ENCODE data around the gene POPDC3. TPM values are rescaled to one million over a fixed set of nuclear protein-coding genes. Genes with fewer than 3 reads are reported as not detected.

The POPDC3 gene
- total RNA-seq, 1 experiment from 2014 or later: 24.2 TPM

DNA sequence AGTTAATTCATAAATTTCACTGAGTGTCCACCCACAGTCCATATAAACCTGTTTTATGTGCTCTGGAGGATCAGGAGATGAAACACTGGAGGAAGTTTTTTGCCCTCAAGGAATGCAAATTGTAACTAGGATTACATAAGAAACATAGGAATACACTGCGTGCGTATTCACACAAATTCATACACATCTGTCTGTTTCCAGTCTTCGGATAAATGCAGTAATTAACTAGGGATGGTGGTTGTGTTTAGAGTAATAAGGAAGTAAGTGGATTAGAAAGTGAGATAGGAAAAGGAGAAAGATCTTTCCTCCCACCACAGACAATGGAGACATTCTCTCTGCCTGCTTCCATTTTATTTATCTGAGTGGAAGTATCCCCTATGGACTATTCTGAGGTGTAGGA is 35.7 kb upstream of the POPDC3 start:
- no peak overlapping the region for H3K4me3 ChIP-seq
- H3F3A ChIP-seq (ENCODE audit: insufficient read depth, low read depth): peaks cover 3% of the 10 kb centered on the region
- H3K9me2 ChIP-seq (ENCODE audit: insufficient read depth): no peaks in the 10 kb centered on the region
- ChIA-PET CTCF (no interaction called here), POLR2A (ENCODE audit: unreplicated experiment) (no interaction called here)
- no peak overlapping the region for H3K27ac ChIP-seq
- no TSS peak for BruUV-seq (replicated peaks)
- DNase-seq: no peak
- no peaks in the 10 kb centered on the region; the same call in 1 of the 2 replicates for H3K9me3 ChIP-seq (ENCODE audit: insufficient read depth, low read depth)
- H4K20me1 ChIP-seq (ENCODE audit: insufficient read depth): no peaks in the 10 kb centered on the region
- no peak for TF ChIP-seq EZH2 (IDR thresholded peaks at IDR 0.05; ENCODE audit: low read depth)
- TF ChIP-seq, protein P1, sequence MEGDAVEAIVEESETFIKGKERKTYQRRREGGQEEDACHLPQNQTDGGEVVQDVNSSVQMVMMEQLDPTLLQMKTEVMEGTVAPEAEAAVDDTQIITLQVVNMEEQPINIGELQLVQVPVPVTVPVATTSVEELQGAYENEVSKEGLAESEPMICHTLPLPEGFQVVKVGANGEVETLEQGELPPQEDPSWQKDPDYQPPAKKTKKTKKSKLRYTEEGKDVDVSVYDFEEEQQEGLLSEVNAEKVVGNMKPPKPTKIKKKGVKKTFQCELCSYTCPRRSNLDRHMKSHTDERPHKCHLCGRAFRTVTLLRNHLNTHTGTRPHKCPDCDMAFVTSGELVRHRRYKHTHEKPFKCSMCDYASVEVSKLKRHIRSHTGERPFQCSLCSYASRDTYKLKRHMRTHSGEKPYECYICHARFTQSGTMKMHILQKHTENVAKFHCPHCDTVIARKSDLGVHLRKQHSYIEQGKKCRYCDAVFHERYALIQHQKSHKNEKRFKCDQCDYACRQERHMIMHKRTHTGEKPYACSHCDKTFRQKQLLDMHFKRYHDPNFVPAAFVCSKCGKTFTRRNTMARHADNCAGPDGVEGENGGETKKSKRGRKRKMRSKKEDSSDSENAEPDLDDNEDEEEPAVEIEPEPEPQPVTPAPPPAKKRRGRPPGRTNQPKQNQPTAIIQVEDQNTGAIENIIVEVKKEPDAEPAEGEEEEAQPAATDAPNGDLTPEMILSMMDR (conservative IDR thresholded peaks at IDR 0.05): no peak
- H3K4me2 ChIP-seq: no peak overlapping the region
- no peaks in the 10 kb centered on the region for H3K79me2 ChIP-seq (ENCODE audit: low read depth)
- H2AFZ ChIP-seq: no peak overlapping the region
- intact Hi-C loops (cut with micrococcal nuclease; ENCODE audit: unreplicated experiment): no loop called here
- H3K36me3 ChIP-seq (ENCODE audit: low read depth): no peaks in the 10 kb centered on the region
- H3K4me1 ChIP-seq (replicated peaks; ENCODE audit: insufficient read depth): peaks cover 17% of the 10 kb centered on the region
- no peaks in the 10 kb centered on the region for H3K27me3 ChIP-seq (ENCODE audit: insufficient read depth, low read depth)

DNA sequence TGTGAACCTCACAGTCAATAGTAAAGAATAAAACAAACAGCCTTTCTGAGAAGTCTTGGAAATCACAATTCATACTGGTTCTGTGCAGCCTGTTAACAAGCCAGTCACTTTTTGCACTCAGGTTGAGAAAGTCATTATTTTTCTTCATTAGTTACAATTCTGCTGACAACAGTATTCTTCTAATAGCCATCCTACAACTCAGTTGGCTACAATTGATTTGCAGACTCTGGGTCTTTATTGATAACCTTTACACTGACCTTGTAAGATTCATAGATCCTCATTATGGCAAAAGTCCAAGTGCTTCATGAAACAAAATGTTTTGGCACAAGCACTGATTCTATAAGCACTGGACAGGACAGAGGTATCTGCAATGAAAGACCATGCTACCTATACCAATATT is 34.9 kb upstream of the POPDC3 start:
- ChIA-PET CTCF (no interaction called here), POLR2A (ENCODE audit: unreplicated experiment) (no interaction called here)
- intact Hi-C loops (cut with micrococcal nuclease; ENCODE audit: unreplicated experiment): no loop called here
- Histone ChIP-seq H3K9me2 (ENCODE audit: insufficient read depth) (no peaks in the 10 kb centered on the region), H3K9me3 (ENCODE audit: insufficient read depth, low read depth) (no peaks in the 10 kb centered on the region; the same call in 1 of the 2 replicates), H3K36me3 (ENCODE audit: low read depth) (no peaks in the 10 kb centered on the region), H2AFZ (no peak overlapping the region), H4K20me1 (ENCODE audit: insufficient read depth) (no peaks in the 10 kb centered on the region), H3K4me2 (no peak overlapping the region), H3K4me3 (no peak overlapping the region), H3F3A (ENCODE audit: insufficient read depth, low read depth) (peaks cover 12% of the 10 kb centered on the region), H3K4me1 (replicated peaks; ENCODE audit: insufficient read depth) (peaks cover 25% of the 10 kb centered on the region), H3K27ac (no peak overlapping the region), H3K27me3 (ENCODE audit: insufficient read depth, low read depth) (no peaks in the 10 kb centered on the region), H3K79me2 (ENCODE audit: low read depth) (no peaks in the 10 kb centered on the region)
- no TSS peak for BruUV-seq (replicated peaks)
- TF ChIP-seq, protein P1 (conservative IDR thresholded peaks at IDR 0.05): no peak
- no peak for TF ChIP-seq EZH2 (IDR thresholded peaks at IDR 0.05; ENCODE audit: low read depth)
- no peak for DNase-seq

DNA sequence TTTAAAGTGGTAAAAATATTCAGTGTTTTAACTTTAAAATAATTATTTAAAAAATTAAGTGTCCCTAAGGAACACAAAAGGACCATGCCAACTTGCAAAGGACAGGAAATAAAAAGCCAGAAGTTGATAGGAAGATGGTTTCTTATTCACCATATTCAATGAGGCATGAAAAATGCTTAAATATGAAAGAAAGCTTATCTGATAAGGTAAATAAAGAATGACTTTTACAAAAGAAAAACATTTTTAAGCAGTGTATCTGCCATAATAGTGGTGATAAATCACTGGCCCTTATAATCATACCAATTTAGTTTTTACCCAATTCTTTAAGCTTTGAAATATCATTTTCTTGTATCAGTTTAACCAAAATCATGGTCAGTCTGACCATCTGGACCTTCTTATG is 33.5 kb upstream of the POPDC3 start:
- H4K20me1 ChIP-seq (ENCODE audit: insufficient read depth): no peaks in the 10 kb centered on the region
- intact Hi-C loops (cut with micrococcal nuclease; ENCODE audit: unreplicated experiment): no loop called here
- H3K36me3 ChIP-seq (ENCODE audit: low read depth): no peaks in the 10 kb centered on the region
- no peaks in the 10 kb centered on the region for H3K27me3 ChIP-seq (ENCODE audit: insufficient read depth, low read depth)
- H3K4me3 ChIP-seq: no peak overlapping the region
- POLR2A ChIA-PET (ENCODE audit: unreplicated experiment): interaction anchor here (0.6 kb wide), 1 partner anchor 118 kb away, joined by 4 read pairs; no protein-coding TSS in a partner anchor
- DNase-seq: no peak
- H3K9me3 ChIP-seq (ENCODE audit: insufficient read depth, low read depth): peaks cover 5% of the 10 kb centered on the region
- H2AFZ ChIP-seq: no peak overlapping the region
- H3F3A ChIP-seq (ENCODE audit: insufficient read depth, low read depth): peaks cover 16% of the 10 kb centered on the region
- CTCF ChIA-PET: interaction anchor here (0.7 kb wide), 1 partner anchor 24 kb away, joined by 3 read pairs; no protein-coding TSS in a partner anchor
- peaks cover 31% of the 10 kb centered on the region for H3K4me1 ChIP-seq (replicated peaks; ENCODE audit: insufficient read depth)
- no peaks in the 10 kb centered on the region for H3K79me2 ChIP-seq (ENCODE audit: low read depth)
- no peak overlapping the region for H3K4me2 ChIP-seq
- H3K27ac ChIP-seq: no peak overlapping the region
- no peaks in the 10 kb centered on the region for H3K9me2 ChIP-seq (ENCODE audit: insufficient read depth)
- TF ChIP-seq EZH2 (IDR thresholded peaks at IDR 0.05; ENCODE audit: low read depth): no peak
- TF ChIP-seq, protein P1 (conservative IDR thresholded peaks at IDR 0.05): no peak
- BruUV-seq (replicated peaks): no TSS peak

Data from PC-9 (cell line).